GM19397 (cell line): ENCODE measurements around the gene RNF220.

Experiments used
- ATAC-seq: cut with Tn5 transposase; IDR thresholded peaks from one replicate; pipeline ENCODE4 v1.9.1; 2021; ENCODE audit warnings: mild to moderate bottlenecking, moderate library complexity; ENCODE audit not compliant: unreplicated experiment

The RNF220 gene

DNA sequence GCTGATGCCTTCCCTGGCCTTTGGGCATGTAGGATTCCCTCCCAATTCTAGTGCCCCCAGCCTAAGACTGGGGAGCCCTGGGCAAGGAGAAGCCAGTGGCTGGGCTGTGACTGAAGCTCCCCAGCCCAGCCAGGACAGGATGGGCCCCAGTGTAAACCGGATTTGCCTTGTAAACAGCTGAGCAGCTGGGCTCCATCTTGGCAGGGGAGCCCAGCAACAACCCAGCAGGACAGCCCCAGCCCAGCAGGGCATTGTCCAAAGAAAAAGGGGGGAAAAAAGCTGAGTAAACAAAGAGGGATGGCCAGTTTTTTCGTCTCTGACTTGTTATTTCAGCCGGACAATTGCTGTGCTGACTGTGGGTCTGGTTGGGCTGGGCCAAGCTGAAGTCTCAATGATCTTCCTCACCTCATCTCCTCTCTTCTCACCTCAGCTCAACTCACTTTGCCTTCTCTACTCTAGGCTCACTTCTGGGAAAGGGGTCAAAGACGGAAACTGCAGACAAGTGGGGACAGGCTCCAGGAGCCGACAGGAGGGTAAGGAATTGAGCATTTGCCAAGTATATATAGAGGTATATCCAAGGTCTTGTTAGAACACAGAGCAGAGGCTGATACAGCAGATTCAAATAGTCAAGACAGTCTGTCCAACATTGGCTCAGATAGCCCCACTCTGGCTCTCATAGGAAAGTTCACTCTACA is 171.5 kb downstream of the RNF220 start:
- no peak for ATAC-seq

DNA sequence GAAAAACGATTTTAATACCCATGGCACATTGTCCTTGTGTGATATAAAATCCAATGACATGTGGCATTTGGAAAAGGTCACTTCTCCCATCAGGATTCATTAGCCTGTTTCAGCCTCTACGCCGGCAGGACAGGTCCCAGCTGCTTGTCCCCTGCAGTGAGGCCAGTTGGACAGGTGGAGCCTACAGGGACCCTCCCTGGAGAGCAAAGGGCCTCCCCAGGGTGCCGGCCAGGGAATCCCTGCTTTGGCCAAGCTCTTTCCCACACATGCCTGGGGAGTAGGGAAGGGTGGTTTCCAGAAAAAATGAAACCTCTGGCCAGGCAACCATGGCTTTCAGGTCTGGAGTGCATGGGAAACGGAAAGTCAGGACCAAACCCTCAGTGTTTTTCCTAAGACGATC is 176.2 kb downstream of the RNF220 start:
- ATAC-seq, result no peak

DNA sequence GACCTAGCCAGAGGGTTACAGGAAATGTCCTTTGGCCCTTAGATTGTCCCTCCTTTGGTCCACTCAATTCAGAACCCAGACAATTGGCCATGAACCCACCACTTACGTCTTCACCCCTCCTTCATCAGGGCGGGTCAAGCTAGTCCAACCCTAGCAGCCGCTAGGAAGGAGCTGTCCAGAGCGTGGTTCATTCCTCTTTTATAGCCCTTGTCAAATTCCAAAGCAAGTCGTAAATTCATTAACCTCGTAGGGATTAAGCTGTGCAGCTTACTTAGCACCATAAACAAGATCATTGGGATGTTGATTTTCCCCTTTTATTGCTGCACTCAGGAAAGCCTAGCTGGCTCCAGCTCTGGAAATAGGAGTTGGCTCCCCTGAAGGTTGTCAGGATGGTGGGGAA is 179.1 kb downstream of the RNF220 start:
- ATAC-seq, result no peak

DNA sequence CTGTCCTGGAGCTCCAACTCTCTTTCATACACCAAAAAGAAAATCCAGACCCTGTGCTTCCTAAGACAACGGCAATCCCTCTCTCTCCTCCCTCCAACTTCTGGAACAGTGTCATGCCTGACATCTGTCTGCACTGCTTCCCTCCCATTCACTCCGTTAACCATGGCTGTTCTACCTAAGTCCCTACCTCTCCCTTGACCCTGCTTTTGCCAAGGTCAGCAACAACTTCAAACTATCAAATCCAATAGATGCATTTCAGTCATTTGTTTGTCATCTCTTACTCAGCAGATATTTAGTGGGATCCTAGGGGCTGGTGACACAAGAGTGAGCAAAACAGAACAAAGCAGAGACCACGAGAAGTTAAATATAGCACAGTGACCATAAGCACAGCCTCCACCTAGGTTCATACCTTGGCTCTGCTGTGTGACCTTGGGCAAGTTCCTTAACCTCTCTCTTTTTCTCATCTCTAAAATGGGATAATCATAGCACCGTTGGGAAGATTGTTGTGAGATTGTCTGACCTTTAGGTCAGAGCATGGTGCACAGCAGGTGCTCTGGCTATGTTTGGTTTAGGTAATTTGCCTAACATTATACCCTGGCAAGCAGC is 180.4 kb downstream of the RNF220 start:
- ATAC-seq, result no peak

DNA sequence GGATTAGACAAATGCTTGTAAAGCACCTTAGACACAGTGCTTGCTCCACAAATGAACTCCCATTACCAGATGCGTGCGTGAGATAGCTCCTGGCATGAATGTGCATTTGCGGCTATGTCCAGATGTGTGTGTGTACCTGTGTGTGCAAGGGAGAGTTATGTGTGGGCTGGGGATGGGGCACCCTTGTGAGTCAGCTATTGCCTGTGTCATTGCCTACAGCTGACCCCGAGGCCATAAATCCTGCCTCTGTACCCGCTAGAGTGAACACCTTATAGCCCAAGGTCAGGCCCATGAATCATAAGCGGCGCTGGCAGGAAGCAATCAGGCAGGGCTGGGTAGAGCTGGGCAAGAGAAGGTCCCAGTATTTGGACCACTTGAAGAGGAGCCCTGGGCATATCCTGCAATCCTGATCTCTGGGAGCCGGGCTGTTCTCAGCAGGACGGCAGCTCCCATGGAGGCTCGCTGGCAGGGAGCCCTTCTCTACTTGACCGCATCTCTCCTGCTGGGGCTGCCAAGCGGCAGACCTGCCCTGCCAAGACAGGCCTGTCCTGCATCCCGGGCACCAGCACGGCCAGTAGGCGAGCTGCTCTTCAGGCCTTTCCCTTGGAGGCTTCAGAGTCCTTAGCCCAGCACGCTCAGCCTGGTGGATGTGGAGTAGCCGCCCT is 182.9 kb downstream of the RNF220 start:
- no peak for ATAC-seq

DNA sequence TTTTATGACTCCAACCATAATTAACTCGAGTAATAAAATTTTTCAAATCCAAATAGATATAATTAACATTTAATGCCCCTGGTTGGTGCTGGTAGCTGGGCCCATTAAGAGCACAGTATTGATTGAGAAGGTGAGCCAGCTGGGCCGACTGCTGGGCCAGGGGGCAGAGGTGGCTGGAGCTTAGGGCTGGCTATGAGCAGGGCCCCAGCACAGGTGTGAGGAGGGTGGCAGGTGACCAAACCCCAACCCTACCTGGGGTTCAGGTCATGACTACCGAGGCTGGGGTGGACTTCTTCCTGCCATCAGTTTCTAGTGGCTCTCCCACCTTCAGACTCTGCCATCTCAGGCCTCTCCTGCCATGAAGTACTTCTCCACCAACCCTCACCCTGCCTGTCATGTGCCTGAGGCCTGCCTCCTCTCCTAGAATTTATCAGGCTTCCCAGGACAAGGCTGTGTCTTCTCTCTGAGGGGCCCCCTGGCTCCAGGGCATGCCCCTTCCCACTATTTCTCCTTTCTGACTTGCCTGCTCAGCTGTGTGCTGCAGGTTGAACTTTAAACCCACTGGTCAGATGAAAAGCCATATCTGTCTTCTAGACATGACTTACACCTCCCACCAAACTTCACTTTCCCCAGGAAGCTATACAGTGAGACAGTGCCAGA is 183.6 kb downstream of the RNF220 start:
- ATAC-seq, result no peak

DNA sequence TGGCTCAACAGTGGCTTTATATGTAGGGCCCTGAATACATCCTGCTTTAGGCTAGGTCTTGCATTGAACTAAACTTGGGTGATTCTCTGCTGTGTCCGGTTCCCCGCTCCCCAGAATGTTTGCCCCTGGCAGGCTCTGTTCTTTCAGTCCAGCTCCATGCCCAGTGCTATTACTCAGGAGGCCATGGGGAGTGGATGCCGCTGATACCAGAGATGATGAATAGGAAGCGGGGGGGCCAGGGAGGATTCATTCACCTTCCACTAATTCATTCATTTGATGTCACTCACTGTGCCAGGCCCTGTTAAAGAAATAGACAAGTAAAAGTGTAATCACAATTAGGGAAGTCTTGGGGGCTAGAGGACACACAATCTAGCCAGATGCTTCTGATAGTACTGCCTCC is 185.4 kb downstream of the RNF220 start:
- ATAC-seq, result no peak

DNA sequence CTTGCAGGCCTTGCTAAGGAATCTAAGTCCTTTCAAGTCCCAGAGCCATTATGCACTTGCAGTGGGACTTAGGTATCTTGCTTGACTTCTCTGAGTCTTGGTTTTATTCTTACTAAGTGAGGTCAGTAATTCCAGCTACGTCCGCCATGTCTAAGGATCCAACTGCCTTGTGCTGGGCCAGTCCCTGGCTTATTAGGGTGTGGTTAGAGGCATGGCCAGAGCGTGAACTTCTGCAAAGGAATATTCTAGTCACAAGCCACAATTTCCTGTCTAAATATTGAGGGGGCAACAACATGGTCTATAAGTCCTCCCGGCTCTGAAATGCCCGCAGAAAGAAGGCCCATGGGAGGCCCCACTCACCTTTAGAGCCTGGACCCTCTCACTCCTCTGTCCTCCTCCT is 186.3 kb downstream of the RNF220 start:
- ATAC-seq, result no peak

DNA sequence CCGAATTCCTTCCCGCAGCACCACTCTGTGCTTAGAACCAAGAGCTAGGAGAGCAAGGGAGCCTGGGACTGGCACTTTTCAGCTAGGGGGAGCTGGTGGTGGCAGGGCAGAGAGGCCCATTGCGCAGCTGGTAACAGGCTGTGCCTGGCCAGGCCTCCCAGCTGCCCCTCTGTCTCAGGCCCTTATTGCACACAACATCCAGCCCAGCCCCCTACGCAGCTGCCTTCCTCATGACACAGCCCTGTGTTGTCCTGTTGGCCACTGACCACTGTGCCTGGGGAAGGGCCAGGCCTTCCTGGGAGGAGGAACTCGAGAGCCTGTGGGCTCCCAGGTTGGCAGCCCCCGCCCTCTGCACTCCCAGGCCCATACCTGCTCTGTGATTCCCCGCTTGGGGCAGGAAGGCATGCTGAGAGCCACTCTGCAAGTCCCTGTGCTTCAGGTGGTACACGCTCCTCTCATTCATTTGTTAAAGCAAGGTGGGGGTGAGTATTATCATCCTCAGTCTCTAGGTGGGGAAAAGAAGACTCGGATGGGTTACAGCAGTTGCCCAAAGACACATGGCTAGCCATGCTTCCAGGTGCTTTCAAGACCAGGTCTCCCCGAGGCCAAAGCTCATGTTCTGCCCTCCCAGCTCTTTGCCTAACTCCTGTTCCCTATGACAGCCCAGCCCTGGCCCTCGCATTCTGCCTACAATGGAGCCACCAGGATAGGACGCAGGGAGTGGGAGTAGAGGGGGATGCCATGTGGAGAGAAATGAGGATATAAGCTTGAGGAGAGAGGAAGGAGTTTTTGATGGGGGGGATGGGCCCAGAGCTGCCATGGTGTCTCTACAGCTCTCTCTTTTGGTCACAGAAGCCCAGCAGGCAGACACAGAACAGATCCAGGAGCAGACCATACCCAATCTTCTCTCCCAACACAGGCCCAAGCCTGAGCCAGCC is 187.4 kb downstream of the RNF220 start:
- ATAC-seq, result no peak

DNA sequence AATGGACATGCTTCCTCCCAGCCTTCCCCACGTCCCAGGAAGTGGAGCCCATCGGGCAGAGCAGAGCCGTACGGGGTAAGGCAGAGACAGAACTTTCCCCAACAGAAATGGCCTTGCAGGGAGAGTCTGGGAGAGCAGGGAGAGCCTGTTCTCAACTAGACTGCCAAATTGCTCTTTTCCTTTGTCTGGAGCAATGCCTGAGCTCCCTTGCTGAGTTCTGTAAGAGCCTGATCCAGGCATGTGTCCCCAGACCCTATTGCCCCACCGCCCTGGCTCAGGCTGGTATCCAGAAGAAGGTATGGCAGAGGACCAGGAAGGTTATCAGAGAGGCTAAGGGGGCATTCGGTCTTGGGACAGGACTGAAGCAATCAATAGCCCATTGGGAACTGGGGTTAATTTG is 189.3 kb downstream of the RNF220 start:
- ATAC-seq, result no peak

DNA sequence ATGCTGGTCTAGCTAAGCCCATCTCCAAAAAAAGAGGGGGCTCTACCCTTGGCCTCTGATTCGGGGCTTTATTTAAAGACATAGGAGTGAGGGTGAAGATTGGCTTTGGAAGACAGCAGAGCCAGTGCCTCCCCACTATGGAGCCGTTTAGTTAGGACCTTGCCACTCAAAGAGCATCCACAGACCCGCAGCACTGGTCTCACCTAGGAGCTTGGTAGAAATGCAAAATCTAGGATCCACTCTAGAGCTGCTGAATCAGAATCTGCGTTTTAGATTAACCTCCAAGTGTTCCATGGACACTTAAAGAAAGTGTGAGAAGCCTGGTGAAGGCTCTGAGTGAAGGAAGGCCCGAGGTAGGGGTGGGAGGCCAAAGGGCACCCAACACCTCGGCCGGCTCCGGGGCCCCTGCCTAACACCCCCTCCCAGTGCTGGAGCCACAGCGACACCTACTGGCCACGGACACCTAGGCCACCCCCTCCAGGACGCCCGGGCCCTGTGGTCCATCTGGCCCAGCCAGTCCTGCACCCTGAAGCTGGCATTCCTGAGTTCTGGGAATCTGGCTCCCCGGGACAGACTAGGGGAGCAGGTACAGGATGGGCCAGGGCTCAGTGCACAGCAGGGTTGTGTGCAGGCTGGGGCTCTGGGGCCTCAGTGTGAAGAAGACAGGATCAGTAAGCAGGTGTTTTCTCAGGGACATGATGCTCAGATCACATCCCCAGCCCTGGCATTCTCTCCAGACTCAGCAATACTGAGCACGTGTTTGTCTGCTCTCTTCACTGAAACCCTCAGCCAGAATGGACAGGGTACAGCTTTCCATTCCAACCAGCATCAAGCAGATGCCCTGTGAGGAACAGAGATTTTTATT is 190.0 kb downstream of the RNF220 start:
- peak; percentile 74 for ATAC-seq

DNA sequence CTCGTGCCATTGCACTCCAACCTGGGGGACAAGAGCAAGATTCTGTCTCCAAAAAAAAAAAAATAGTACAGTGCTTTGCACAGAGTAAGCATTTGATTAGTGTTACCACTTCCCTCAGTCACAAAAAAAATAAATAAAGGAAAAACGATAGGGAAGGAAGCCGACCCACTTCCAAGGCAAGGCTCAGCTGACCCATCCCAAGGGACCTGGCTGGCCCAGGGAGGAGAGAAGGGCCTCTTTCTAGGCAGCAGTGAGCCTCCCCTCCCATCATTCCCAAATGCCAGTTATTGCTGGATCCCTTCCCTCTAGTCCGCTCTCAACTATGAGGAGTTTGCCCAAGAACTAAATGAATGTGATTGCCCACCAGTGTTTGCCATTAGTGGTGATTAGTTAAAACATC is 191.5 kb downstream of the RNF220 start:
- no peak for ATAC-seq

DNA sequence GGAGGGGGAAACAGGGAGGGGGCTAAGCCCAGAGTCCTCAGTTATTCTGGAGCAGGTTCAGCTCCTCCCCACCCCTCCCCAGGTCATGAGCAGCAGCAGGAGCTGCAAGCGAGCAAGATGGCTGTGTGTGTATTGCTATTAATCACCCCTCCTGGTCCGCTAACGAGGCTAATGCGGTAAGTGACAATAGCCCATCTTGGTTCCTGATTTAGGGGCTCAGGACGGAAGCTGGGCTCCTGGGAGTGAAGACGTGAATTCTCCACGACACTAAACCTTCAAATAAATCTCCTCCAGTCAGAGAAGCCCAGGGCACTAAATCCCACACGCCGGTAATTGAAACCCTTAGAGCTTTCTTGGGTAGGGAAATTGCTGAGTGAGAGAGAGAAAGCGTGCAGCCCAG is 193.1 kb downstream of the RNF220 start:
- no peak for ATAC-seq

DNA sequence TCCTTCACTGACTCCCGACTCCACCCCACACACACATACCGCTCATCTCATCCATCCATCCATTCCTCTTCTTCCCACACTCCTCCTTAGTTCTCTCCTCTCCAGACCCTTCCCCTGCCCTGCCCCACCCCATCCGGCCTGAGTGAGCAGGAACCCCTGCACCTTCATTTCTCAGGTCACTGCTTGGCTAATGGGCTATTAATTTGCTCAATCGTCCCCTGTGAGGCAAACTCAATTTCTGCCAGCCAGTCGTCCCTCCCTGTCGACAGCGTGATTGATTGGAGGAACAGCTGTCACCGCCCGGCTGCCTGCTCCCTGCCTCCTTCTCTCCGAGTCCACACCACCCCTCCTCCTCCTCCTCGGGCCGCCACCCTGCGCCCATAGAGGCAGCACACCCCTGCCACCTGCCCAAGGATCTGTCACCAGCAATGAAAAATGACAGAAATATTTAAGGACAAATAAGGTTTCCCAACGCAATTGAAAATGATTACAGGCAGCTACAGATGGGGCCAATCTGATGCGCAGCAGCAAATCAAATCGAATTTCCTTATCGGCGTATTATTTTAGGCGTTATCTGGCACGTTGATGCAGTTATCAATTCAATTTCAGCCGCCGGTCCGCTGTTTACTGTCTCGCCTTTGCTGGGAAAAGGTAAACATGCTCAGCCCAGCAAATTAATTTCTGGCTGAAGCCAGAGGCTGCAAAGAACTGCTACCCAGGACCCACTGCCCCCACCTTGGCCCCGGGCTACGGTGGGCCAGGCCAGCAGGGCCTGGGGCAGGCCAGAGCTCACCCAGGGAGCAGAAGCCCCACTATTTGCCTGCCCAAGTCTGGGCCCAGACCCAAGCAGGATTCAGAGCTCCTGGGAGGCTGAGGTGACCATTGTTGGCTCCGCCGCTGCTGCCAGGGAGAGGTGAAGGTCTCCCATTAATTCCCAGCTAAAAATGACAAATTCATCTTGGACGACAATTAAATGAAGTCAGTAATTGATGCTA is 197.9 kb downstream of the RNF220 start:
- ATAC-seq, result no peak

DNA sequence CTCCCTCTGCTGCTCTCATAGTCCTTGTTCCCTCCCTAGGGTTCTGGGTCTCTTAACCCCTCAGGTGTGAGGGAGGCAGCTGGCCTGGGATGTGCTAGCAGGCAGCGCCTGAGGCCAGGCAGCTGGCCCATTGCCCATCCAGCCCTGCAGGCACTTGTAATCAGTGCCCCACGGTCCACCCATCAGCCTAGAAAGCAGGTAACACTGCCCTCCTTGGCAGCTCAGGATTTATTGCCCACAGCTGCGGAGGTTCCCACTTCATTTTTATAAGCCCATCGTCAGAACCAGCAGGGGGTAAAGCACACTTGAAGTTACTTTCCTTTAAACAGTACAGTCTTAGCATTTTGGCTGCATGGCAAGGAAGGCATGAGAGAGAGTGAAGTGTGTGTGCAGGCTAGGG is 198.7 kb downstream of the RNF220 start:
- no peak for ATAC-seq

DNA sequence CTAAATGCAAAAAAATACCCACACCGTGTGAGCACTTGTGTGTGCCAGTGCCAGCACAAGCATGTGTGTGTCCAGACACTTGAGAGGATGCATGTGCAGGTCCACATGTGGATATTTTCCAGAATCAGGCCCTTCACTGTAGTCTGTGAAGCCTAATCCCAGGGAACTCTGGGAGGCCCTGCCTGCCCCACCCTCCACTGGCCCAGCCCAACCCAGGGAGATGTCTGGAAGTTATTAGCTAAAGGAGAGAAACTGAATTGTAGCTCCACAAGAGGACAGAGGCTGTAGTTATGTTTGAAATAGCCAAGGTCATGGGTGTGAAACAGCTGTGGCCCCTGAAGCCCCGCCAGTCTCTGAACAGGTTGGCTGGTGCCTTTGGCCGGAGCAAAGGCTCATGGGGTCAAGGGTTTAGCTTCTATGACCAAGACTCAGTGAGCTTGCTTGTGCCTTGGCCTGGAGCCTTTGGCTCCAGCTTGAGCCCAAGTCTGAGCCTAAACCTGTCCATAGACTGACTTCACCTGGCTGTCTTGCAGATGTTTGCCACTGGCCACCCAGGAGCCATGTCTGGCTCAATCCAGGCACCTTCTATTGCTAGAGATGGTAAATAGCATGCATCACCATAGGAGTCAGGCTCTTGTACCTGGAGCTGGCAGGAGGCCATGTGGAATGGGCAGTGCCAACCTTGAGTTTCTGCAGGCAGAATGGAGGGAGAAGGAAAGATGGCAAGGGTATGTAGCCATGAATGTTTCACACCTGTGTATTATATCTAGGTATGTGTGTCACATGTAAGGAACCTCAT is 199.3 kb downstream of the RNF220 start:
- ATAC-seq, result no peak

DNA sequence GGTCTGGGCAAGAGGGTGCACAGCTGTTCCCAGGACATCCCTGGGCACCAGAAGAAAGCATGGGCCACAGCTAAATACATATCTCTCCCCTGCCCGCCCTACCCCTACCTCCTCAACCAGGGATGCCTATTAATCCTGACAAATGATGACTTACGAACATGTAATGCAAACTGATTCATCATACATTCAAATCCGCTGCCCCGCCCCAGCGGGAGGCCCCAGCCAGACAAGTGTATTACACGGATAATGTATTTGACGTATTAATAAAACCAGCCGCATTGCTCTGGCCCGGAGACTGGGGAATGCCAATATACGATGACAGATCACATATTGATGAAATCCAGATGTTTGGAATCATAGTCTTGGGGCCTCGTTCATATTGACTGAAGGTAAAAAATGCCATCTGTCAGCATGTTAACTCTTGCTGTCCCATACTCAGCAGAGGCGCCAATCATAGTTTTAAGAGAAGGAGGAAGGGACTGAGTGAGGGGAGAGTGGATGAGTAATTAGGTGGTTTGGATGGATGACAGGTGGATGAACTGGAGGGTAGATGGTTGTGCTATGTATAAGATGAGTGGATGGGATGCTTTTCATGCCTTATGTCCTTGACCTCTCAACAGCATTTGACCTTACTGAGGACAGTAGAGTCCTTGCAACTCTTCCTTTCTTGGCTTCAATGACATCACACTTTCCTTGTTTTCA is 201.0 kb downstream of the RNF220 start:
- ATAC-seq, result no peak
